ENCODE results near the gene CACNA2D1.

- TF ChIP-seq CTCF (IDR thresholded peaks at IDR 0.05) (no peak), POLR2AphosphoS5 (IDR thresholded peaks at IDR 0.05) (no peak), EP300 (IDR thresholded peaks at IDR 0.05) (no peak)
These were observed 540.5 kb downstream of the CACNA2D1 start for GRCh38 chr7:81903115-81903514.
